Astrocyte (in vitro differentiated cells and primary cell): ENCODE measurements around the gene BMF.

Experiments
- EZH2 ChIP-seq: IDR thresholded peaks from 2 replicates; pipeline ENCODE4 v1.6.1; 2012; ENCODE audit warnings: mild to moderate bottlenecking, low read length, inconsistent platforms; ENCODE audit not compliant: insufficient read depth
- TF ChIP-seq, protein P1 (sequence below): IDR thresholded peaks from 2 replicates; pipeline ENCODE4 v1.5.1; 2011; ENCODE audit warnings: low read depth, mild to moderate bottlenecking, inconsistent platforms, low read length, moderate library complexity; ENCODE audit not compliant: insufficient read depth

DNA sequence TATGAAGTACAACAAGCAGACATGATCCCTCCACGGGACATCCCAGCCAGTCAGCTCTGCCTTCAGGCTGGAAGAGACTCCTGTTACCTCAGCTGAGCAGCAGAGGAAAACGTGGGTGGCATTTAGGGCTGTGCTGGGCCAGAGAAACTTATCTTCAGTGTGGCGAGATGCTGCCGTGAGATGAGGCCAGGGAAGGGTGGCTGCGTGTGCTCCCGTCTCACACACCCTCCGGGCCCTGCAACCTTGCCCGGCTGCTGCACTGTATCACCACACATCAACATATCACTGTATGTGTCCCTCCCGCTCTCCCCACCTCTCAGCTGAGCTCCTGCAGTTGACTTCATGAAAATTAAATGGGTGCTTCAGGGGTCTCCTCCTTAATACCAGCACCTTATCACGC lies 23.4 kb downstream of the BMF start:
- TF ChIP-seq, protein P1, sequence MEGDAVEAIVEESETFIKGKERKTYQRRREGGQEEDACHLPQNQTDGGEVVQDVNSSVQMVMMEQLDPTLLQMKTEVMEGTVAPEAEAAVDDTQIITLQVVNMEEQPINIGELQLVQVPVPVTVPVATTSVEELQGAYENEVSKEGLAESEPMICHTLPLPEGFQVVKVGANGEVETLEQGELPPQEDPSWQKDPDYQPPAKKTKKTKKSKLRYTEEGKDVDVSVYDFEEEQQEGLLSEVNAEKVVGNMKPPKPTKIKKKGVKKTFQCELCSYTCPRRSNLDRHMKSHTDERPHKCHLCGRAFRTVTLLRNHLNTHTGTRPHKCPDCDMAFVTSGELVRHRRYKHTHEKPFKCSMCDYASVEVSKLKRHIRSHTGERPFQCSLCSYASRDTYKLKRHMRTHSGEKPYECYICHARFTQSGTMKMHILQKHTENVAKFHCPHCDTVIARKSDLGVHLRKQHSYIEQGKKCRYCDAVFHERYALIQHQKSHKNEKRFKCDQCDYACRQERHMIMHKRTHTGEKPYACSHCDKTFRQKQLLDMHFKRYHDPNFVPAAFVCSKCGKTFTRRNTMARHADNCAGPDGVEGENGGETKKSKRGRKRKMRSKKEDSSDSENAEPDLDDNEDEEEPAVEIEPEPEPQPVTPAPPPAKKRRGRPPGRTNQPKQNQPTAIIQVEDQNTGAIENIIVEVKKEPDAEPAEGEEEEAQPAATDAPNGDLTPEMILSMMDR = no peak
- TF ChIP-seq EZH2 = no peak
